Astrocyte of the cerebellum (primary cell): ENCODE results near the gene DLX5.

ENCODE experiments used
- DNase-seq: peaks from one replicate; pipeline ENCODE4 v3.0.0-alpha.2; 2011; ENCODE audit warnings: low read depth
- H3K4me3 ChIP-seq: 2 replicates; pipeline ENCODE4 v1.5.1; 2011; ENCODE audit warnings: mild to moderate bottlenecking, low read depth, low read length, moderate library complexity
- CTCF ChIP-seq: IDR thresholded peaks from 2 replicates; pipeline ENCODE4 v1.5.1; 2012; ENCODE audit warnings: low read length, low read depth, moderate library complexity, mild to moderate bottlenecking; ENCODE audit errors: missing control alignments
- in situ Hi-C: cut with HindIII; loops from 2 replicates; pipeline ENCODE4 v1.10.0; 2017; ENCODE audit warnings: low sequenced_read_pairs

DLX5 gene

DNA sequence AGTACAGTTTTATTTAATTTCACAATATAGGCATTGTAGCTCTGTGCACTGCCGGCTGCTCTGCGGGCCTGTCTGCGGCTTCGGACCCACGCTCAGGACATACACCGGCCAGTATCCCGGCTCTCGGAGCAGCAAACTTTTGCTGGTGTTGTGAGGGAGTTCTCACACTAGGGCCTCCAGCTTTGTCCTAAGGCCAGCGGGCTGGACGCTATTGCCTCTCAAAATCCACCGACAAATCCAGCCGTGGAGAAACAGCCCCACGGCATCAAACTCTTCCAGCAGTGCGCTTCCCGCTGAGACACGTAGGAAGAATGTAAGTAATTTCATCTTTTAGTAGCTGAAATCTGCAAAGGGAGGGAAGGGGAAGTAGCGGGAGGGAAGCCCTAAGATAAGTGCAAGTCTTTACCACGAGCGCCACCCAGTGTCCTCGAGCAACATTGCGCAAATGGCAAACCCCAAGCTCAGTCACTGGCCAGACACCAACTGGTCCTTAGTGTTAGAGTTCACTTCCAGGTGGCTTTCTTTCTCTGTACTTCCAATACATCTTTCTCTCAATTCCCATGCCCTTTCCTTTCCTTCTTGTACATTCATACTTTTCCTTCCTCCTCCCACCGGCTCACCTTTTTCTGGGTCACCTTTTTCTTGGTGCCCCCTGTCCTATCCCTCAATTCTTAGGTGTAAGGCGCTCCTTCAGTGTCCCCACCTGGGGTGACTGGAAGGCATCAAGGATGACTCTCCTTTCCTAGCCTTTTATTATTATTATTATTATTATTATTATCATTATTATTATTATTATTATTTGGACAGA lies 3.0 kb upstream of the DLX5 start:
- in situ Hi-C loops = loop anchor here (10.0 kb wide), 1 partner anchor 1113 kb away; no protein-coding TSS in a partner anchor
- peak; percentile 74 for DNase-seq
- peak overlapping the region; percentile 26 for H3K4me3 ChIP-seq
- TF ChIP-seq CTCF = peak; percentile 87

- in situ Hi-C loops = loop anchor here (10.0 kb wide), 1 partner anchor 1112 kb away; no protein-coding TSS in a partner anchor
- no peak for DNase-seq
- H3K4me3 ChIP-seq = peak overlapping the region; percentile 26
- no peak for TF ChIP-seq CTCF
Observed at GRCh38 chr7:97026715-97027426, 2.2 kb upstream of the DLX5 start.

DNA sequence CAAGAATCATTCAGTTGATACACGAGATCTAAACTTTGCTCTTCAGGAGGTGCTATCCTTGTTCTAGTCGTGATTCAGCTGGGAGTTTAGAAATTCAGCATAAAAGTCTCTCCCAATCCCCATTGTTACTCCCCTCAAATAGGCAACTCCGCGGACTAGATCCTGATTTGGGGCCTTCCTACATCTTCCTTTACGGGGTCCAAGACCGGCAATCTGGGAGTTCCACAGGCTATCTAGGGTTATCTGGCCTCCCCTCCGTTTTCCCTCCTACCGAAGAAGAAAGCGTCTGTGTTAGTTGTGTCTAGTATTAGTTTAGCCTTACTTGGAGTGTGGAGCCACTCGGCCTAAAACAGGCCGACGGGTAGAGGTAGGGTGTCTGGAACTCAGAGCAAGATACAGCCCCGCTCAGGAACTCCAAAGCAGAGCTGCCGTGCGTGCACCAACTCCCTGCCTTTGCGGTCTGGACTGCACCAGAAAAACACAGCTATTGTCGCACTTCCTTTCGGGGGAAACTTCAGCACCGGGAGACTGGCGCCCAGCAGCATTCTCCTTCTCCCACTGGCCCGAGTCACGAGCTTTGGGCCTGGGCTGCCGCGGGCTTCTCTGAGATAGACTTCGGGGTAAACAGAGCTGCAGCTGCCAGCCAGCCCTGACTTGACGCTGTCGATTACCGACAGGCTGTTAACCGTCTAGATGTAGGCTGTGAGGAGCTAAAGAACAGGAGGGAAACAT lies 1.5 kb upstream of the DLX5 start:
- no peak overlapping the region for H3K4me3 ChIP-seq
- TF ChIP-seq CTCF = no peak
- in situ Hi-C loops = loop anchor here (10.0 kb wide), 1 partner anchor 1111 kb away; no protein-coding TSS in a partner anchor
- DNase-seq = no peak

- in situ Hi-C loops = loop anchor here (10.0 kb wide), 1 partner anchor 1110 kb away; no protein-coding TSS in a partner anchor
- no peak for DNase-seq
- no peak overlapping the region for H3K4me3 ChIP-seq
- no peak for TF ChIP-seq CTCF
Observed at GRCh38 chr7:97025130-97025499, 484 bp upstream of the DLX5 start.

DNA sequence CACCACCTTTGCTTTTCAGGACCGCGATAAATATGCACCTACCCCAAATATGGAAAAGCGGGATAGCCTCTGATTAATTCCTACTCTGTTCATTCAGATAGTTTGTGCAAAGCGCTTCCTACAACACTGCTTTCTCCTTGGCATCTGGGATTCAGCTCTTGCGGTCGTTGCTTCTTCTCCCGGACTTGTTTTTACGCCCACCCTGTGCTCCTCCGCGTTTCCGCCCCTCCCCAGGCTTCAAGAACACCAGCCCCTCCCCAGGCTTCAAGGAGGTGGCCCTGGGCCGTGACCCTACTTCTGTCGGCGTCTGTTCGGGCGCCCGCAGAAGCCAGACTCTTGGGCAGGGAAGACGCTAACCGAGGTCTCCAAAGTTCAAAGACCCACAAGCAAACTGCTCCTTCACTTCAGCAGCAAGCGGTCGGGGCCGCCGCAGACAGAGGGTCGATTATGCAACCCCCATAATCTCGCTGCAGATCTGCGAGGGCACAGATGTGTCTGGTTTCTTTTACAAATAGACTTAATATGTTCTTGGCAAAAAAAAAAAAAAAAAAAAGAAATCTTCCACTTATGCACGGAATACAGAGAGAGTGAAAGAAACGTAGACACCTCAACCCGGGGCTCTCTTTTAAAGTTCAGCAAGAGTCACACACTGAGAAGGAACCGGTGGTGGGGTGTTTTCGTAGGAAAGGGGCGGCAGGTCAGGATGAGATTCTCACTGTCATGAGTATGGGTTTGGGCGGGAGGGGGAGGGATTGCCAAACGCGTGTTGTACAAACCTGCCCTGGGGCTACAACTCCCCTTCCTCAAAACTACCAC lies 1.9 kb downstream of the DLX5 start:
- DNase-seq = no peak
- H3K4me3 ChIP-seq = no peak overlapping the region
- no peak for TF ChIP-seq CTCF
- in situ Hi-C loops = loop anchor here (10.0 kb wide), 1 partner anchor 1108 kb away; no protein-coding TSS in a partner anchor
